ENCODE data around the gene TEX10. TPM values are rescaled to one million over a fixed set of nuclear protein-coding genes. Genes with fewer than 3 reads are reported as not detected.

TEX10 gene
- total RNA-seq, 1 donor from 2014 or later, result 10.5 TPM

- intact Hi-C loops (cut with DNase I), result no loop called here
- H3K4me1 ChIP-seq, result no peaks in the 10 kb centered on the region
- H3K9me3 ChIP-seq, result no peaks in the 10 kb centered on the region
- no peak overlapping the region for H3K4me3 ChIP-seq
- H3K27me3 ChIP-seq (ENCODE audit: low read depth), result no peaks in the 10 kb centered on the region
- H3K36me3 ChIP-seq, result peaks cover 90% of the 10 kb centered on the region
- no peak for ATAC-seq
- no peak overlapping the region for H3K27ac ChIP-seq
- DNase-seq, result no peak
- no peak for TF ChIP-seq CTCF (IDR thresholded peaks at IDR 0.05)
These were observed 57.9 kb downstream of the TEX10 start for GRCh38 chr9:100294806-100295205.

- H3K9me3 ChIP-seq, result no peaks in the 10 kb centered on the region
- intact Hi-C loops (cut with DNase I), result no loop called here
- no peak for ATAC-seq
- H3K4me1 ChIP-seq, result no peaks in the 10 kb centered on the region
- no peak for TF ChIP-seq CTCF (IDR thresholded peaks at IDR 0.05)
- no peak overlapping the region for H3K27ac ChIP-seq
- no peak overlapping the region for H3K4me3 ChIP-seq
- H3K36me3 ChIP-seq, result peaks cover 90% of the 10 kb centered on the region
- DNase-seq, result no peak
- no peaks in the 10 kb centered on the region for H3K27me3 ChIP-seq (ENCODE audit: low read depth)
These were observed 58.4 kb downstream of the TEX10 start for GRCh38 chr9:100294341-100294740.

GRCh38 chr9:100292414-100292813 is 60.3 kb downstream of the TEX10 start:
- DNase-seq (no peak), ATAC-seq (no peak)
- H3K27me3 ChIP-seq (ENCODE audit: low read depth), result no peaks in the 10 kb centered on the region
- peaks cover 76% of the 10 kb centered on the region for H3K36me3 ChIP-seq
- no peak overlapping the region for H3K4me3 ChIP-seq
- intact Hi-C loops (cut with DNase I), result no loop called here
- H3K9me3 ChIP-seq, result peaks cover 7% of the 10 kb centered on the region
- no peaks in the 10 kb centered on the region for H3K4me1 ChIP-seq
- no peak overlapping the region for H3K27ac ChIP-seq
- TF ChIP-seq CTCF (IDR thresholded peaks at IDR 0.05), result no peak

- DNase-seq (no peak), ATAC-seq (no peak)
- H3K27ac ChIP-seq, result no peak overlapping the region
- TF ChIP-seq CTCF (IDR thresholded peaks at IDR 0.05), result no peak
- H3K36me3 ChIP-seq, result peaks cover 68% of the 10 kb centered on the region
- H3K9me3 ChIP-seq, result peaks cover 7% of the 10 kb centered on the region
- H3K4me1 ChIP-seq, result no peaks in the 10 kb centered on the region
- no peak overlapping the region for H3K4me3 ChIP-seq
- no peaks in the 10 kb centered on the region for H3K27me3 ChIP-seq (ENCODE audit: low read depth)
- intact Hi-C loops (cut with DNase I), result no loop called here
These were observed 62.0 kb downstream of the TEX10 start for GRCh38 chr9:100290714-100291113.

- intact Hi-C loops (cut with DNase I), result no loop called here
- peaks cover 7% of the 10 kb centered on the region for H3K9me3 ChIP-seq
- H3K4me1 ChIP-seq, result no peaks in the 10 kb centered on the region
- H3K27me3 ChIP-seq (ENCODE audit: low read depth), result no peaks in the 10 kb centered on the region
- no peak for TF ChIP-seq CTCF (IDR thresholded peaks at IDR 0.05)
- no peak for DNase-seq
- H3K27ac ChIP-seq, result no peak overlapping the region
- H3K36me3 ChIP-seq, result peaks cover 46% of the 10 kb centered on the region
- H3K4me3 ChIP-seq, result no peak overlapping the region
- ATAC-seq, result no peak
These were observed 65.6 kb downstream of the TEX10 start for GRCh38 chr9:100287186-100287585.

GRCh38 chr9:100286257-100286656 is 66.5 kb downstream of the TEX10 start:
- intact Hi-C loops (cut with DNase I), result no loop called here

More at GRCh38 chr9:100286257-100286656, 66.5 kb downstream of the TEX10 start:
- Histone ChIP-seq H3K27ac (no peak overlapping the region), H3K27me3 (ENCODE audit: low read depth) (no peaks in the 10 kb centered on the region), H3K36me3 (peaks cover 37% of the 10 kb centered on the region), H3K4me3 (no peak overlapping the region), H3K9me3 (peaks cover 7% of the 10 kb centered on the region), H3K4me1 (no peaks in the 10 kb centered on the region)
- no peak for DNase-seq
- ATAC-seq, result no peak
- no peak for TF ChIP-seq CTCF (IDR thresholded peaks at IDR 0.05)
